HG02588 (cell line): ENCODE measurements around the gene KDELR1.

Experiments used
- ATAC-seq: cut with Tn5 transposase; IDR thresholded peaks from one replicate; pipeline ENCODE4 v1.9.1; 2021; ENCODE audit warnings: mild to moderate bottlenecking, moderate library complexity; ENCODE audit not compliant: unreplicated experiment

KDELR1 gene

GRCh38 chr19:48342841-48343540 lies 48.4 kb downstream of the KDELR1 start:
- no peak for ATAC-seq

- no peak for ATAC-seq
Measured at GRCh38 chr19:48342414-48342738, 49.0 kb downstream of the KDELR1 start.

GRCh38 chr19:48341515-48342413 lies 49.6 kb downstream of the KDELR1 start:
- ATAC-seq: no peak

- ATAC-seq: no peak
Measured at GRCh38 chr19:48340995-48341394, 50.4 kb downstream of the KDELR1 start.

- ATAC-seq: no peak
Measured at GRCh38 chr19:48338802-48339503, 52.4 kb downstream of the KDELR1 start.

GRCh38 chr19:48338253-48338755 lies 53.0 kb downstream of the KDELR1 start:
- no peak for ATAC-seq

GRCh38 chr19:48333467-48334384 lies 57.6 kb downstream of the KDELR1 start:
- ATAC-seq: peak; percentile 46

- ATAC-seq: peak; percentile 52
Measured at GRCh38 chr19:48332662-48333466, 58.5 kb downstream of the KDELR1 start.
